Measurements from ENCODE around the gene LAMA4. TPM values are rescaled to one million over a fixed set of nuclear protein-coding genes. Genes with fewer than 3 reads are reported as not detected.
A peak's percentile ranks its signal among the peaks of the same experiment; 100 is the strongest.

Gene LAMA4
- total RNA-seq, 4 donors from 2014 or later, result 261 to 336 (median 303) TPM

- WGBS, result 13% methylated on average over 6 of the region's 6 CpGs
- no peaks in the 10 kb centered on the region for H3K27me3 ChIP-seq
- H3K4me1 ChIP-seq, result peaks cover 36 to 64% (median 63%) of the 10 kb centered on the region in 4 donors
- intact Hi-C loops (cut with DNase I), result loop anchor here (5.0 kb wide), 3 partner anchors 34 to 64 kb away; no protein-coding TSS in a partner anchor
- TF ChIP-seq EP300 (IDR thresholded peaks at IDR 0.05) (no peak), POLR2A (IDR thresholded peaks at IDR 0.05; ENCODE audit: low read depth) (no peak), POLR2AphosphoS5 (IDR thresholded peaks at IDR 0.05) (peak; percentile 56 to 68), CTCF (IDR thresholded peaks at IDR 0.05) (no peak)
- H3K4me3 ChIP-seq, result peak overlapping the region; percentile 84 to 96 (median 91)
- no peak for DNase-seq (ENCODE audit: extremely low spot score)
- H3K9me3 ChIP-seq, result no peaks in the 10 kb centered on the region
- peak overlapping the region; percentile 92 to 98 (median 93) for H3K27ac ChIP-seq (replicated peaks in 1 of 4)
- no peaks in the 10 kb centered on the region for H3K36me3 ChIP-seq
These were observed 3.0 kb downstream of the LAMA4 start for GRCh38 chr6:112251171-112251875.

- no peak for DNase-seq (ENCODE audit: extremely low spot score)
- TF ChIP-seq CTCF (IDR thresholded peaks at IDR 0.05) (no peak), EP300 (IDR thresholded peaks at IDR 0.05) (no peak), POLR2A (IDR thresholded peaks at IDR 0.05; ENCODE audit: low read depth) (no peak), POLR2AphosphoS5 (IDR thresholded peaks at IDR 0.05) (no peak)
- Histone ChIP-seq H3K4me1 (peaks cover 42 to 68% (median 67%) of the 10 kb centered on the region in 4 donors), H3K27ac (replicated peaks in 1 of 4) (peak overlapping the region; percentile 92 to 98 (median 93)), H3K27me3 (no peaks in the 10 kb centered on the region), H3K36me3 (no peaks in the 10 kb centered on the region), H3K4me3 (peak overlapping the region; percentile 84 to 96 (median 91)), H3K9me3 (no peaks in the 10 kb centered on the region)
- intact Hi-C loops (cut with DNase I), result no loop called here
- 26% methylated on average over 4 of the region's 4 CpGs for WGBS
These were observed 4.9 kb downstream of the LAMA4 start for GRCh38 chr6:112249489-112249888.

GRCh38 chr6:112247275-112247674 is 7.1 kb downstream of the LAMA4 start:
- TF ChIP-seq EP300 (IDR thresholded peaks at IDR 0.05) (no peak), POLR2AphosphoS5 (IDR thresholded peaks at IDR 0.05) (peak in 1 of 2 donors; percentile 1)
- H3K4me1 ChIP-seq, result peaks cover 63 to 90% (median 89%) of the 10 kb centered on the region in 4 donors

GRCh38 chr6:112245511-112246203 is 8.7 kb downstream of the LAMA4 start:
- Histone ChIP-seq H3K27me3 (no peaks in the 10 kb centered on the region), H3K36me3 (no peaks in the 10 kb centered on the region), H3K4me3 (peak overlapping the region in 3 of 4 donors; percentile 9 to 40 (median 19)), H3K27ac (replicated peaks in 1 of 4) (peak overlapping the region; percentile 92 to 98 (median 93)), H3K9me3 (no peaks in the 10 kb centered on the region), H3K4me1 (peaks cover 58 to 98% (median 96%) of the 10 kb centered on the region in 4 donors)
- intact Hi-C loops (cut with DNase I), result no loop called here
- DNase-seq (ENCODE audit: extremely low spot score), result no peak
- TF ChIP-seq EP300 (IDR thresholded peaks at IDR 0.05) (no peak), CTCF (IDR thresholded peaks at IDR 0.05) (no peak), POLR2AphosphoS5 (IDR thresholded peaks at IDR 0.05) (no peak), POLR2A (IDR thresholded peaks at IDR 0.05; ENCODE audit: low read depth) (no peak)
- WGBS, result 33% methylated on average over 5 of the region's 5 CpGs

More at GRCh38 chr6:112247275-112247674, 7.1 kb downstream of the LAMA4 start:
- Histone ChIP-seq H3K4me3 (peak overlapping the region; percentile 25 to 96 (median 91)), H3K36me3 (no peaks in the 10 kb centered on the region), H3K27ac (replicated peaks in 1 of 4) (peak overlapping the region; percentile 92 to 98 (median 93)), H3K27me3 (no peaks in the 10 kb centered on the region), H3K9me3 (no peaks in the 10 kb centered on the region)
- whole genome bisulfite sequencing, result 49% methylated on average over 5 of the region's 5 CpGs
- intact Hi-C loops (cut with DNase I), result no loop called here
- no peak for DNase-seq (ENCODE audit: extremely low spot score)
